HG02943 (cell line): Measurements from ENCODE around the gene MFSD6.
"Not testable (repeated sequence)": the region's sequence is repeated elsewhere in the genome, so short reads cannot be mapped to it uniquely, and the experiment has no call there.

Experiments used
- ATAC-seq: cut with Tn5 transposase; IDR thresholded peaks from one replicate; pipeline ENCODE4 v1.9.1; 2021; ENCODE audit warnings: mild to moderate bottlenecking, low read depth, moderate library complexity; ENCODE audit not compliant: unreplicated experiment

The MFSD6 gene

GRCh38 chr2:190407662-190408537, at the start of gene MFSD6:
TSS of gene MFSD6 (plus strand) at chr2:190408355. CDS start at chr2:190436030, 27,675 bp downstream.
- peak; percentile 51 for ATAC-seq

- not testable (repeated sequence) for ATAC-seq
These were observed 49.3 kb upstream of the MFSD6 start for GRCh38 chr2:190358655-190359448.

GRCh38 chr2:190360561-190360960, 47.6 kb upstream of the MFSD6 start:
- no peak for ATAC-seq

- no peak for ATAC-seq
These were observed 47.2 kb upstream of the MFSD6 start for GRCh38 chr2:190360965-190361364.

- ATAC-seq, result no peak
These were observed 46.6 kb upstream of the MFSD6 start for GRCh38 chr2:190361572-190361971.

- ATAC-seq, result no peak
These were observed 45.3 kb upstream of the MFSD6 start for GRCh38 chr2:190362894-190363293.

GRCh38 chr2:190365499-190366204, 42.5 kb upstream of the MFSD6 start:
- no peak for ATAC-seq

- no peak for ATAC-seq
These were observed 41.9 kb upstream of the MFSD6 start for GRCh38 chr2:190366248-190366753.

GRCh38 chr2:190367091-190367490, 41.1 kb upstream of the MFSD6 start:
- no peak for ATAC-seq

- no peak for ATAC-seq
These were observed 38.5 kb upstream of the MFSD6 start for GRCh38 chr2:190369635-190370034.

GRCh38 chr2:190376083-190376482, 32.1 kb upstream of the MFSD6 start:
- ATAC-seq, result no peak

GRCh38 chr2:190376591-190377245, 31.4 kb upstream of the MFSD6 start:
- no peak for ATAC-seq

GRCh38 chr2:190378880-190379237, 29.3 kb upstream of the MFSD6 start:
- ATAC-seq, result no peak

GRCh38 chr2:190379249-190379964, 28.7 kb upstream of the MFSD6 start:
- no peak for ATAC-seq

- no peak for ATAC-seq
These were observed 27.2 kb upstream of the MFSD6 start for GRCh38 chr2:190380962-190381412.

GRCh38 chr2:190382851-190383250, 25.3 kb upstream of the MFSD6 start:
- peak; percentile 74 for ATAC-seq

- ATAC-seq, result no peak
These were observed 20.7 kb upstream of the MFSD6 start for GRCh38 chr2:190387422-190387821.

- ATAC-seq, result no peak
These were observed 11.9 kb upstream of the MFSD6 start for GRCh38 chr2:190396271-190396670.

- ATAC-seq, result no peak
These were observed 5.1 kb upstream of the MFSD6 start for GRCh38 chr2:190402986-190403603.
